ENCODE measurements around the gene PARD6G.

The PARD6G gene

GRCh38 chr18:80181642-80182461, 65.5 kb downstream of the PARD6G start:
- no peaks in the 10 kb centered on the region for H3K27me3 ChIP-seq (ENCODE audit: control insufficient read depth, insufficient read depth, low read length)
- H3K9ac ChIP-seq (ENCODE audit: low read depth, low read length), result no peak overlapping the region
- H3K9me3 ChIP-seq (ENCODE audit: control insufficient read depth, insufficient read depth, low read length), result no peaks in the 10 kb centered on the region
- no peaks in the 10 kb centered on the region for H3K4me1 ChIP-seq (ENCODE audit: control insufficient read depth, insufficient read depth, low read length)
- H3K36me3 ChIP-seq (ENCODE audit: control insufficient read depth, insufficient read depth, low read length), result no peaks in the 10 kb centered on the region
- H3K4me3 ChIP-seq (ENCODE audit: low read depth, low read length), result no peak overlapping the region

GRCh38 chr18:80180778-80181564, 66.3 kb downstream of the PARD6G start:
- no peaks in the 10 kb centered on the region for H3K27me3 ChIP-seq (ENCODE audit: control insufficient read depth, insufficient read depth, low read length)
- H3K4me1 ChIP-seq (ENCODE audit: control insufficient read depth, insufficient read depth, low read length), result no peaks in the 10 kb centered on the region
- no peaks in the 10 kb centered on the region for H3K36me3 ChIP-seq (ENCODE audit: control insufficient read depth, insufficient read depth, low read length)
- no peaks in the 10 kb centered on the region for H3K9me3 ChIP-seq (ENCODE audit: control insufficient read depth, insufficient read depth, low read length)
- no peak overlapping the region for H3K9ac ChIP-seq (ENCODE audit: low read depth, low read length)
- no peak overlapping the region for H3K4me3 ChIP-seq (ENCODE audit: low read depth, low read length)

GRCh38 chr18:80179857-80180558, 67.3 kb downstream of the PARD6G start:
- no peaks in the 10 kb centered on the region for H3K27me3 ChIP-seq (ENCODE audit: control insufficient read depth, insufficient read depth, low read length)
- no peaks in the 10 kb centered on the region for H3K9me3 ChIP-seq (ENCODE audit: control insufficient read depth, insufficient read depth, low read length)
- no peak overlapping the region for H3K9ac ChIP-seq (ENCODE audit: low read depth, low read length)
- H3K36me3 ChIP-seq (ENCODE audit: control insufficient read depth, insufficient read depth, low read length), result no peaks in the 10 kb centered on the region
- no peak overlapping the region for H3K4me3 ChIP-seq (ENCODE audit: low read depth, low read length)
- H3K4me1 ChIP-seq (ENCODE audit: control insufficient read depth, insufficient read depth, low read length), result no peaks in the 10 kb centered on the region

- Histone ChIP-seq H3K4me1 (ENCODE audit: control insufficient read depth, insufficient read depth, low read length) (no peaks in the 10 kb centered on the region), H3K27me3 (ENCODE audit: control insufficient read depth, insufficient read depth, low read length) (no peaks in the 10 kb centered on the region), H3K9ac (ENCODE audit: low read depth, low read length) (no peak overlapping the region), H3K36me3 (ENCODE audit: control insufficient read depth, insufficient read depth, low read length) (no peaks in the 10 kb centered on the region), H3K9me3 (ENCODE audit: control insufficient read depth, insufficient read depth, low read length) (no peaks in the 10 kb centered on the region), H3K4me3 (ENCODE audit: low read depth, low read length) (no peak overlapping the region)
Measured at GRCh38 chr18:80178935-80179818, 68.1 kb downstream of the PARD6G start.

GRCh38 chr18:80177128-80177527, 70.2 kb downstream of the PARD6G start:
- H3K4me1 ChIP-seq (ENCODE audit: control insufficient read depth, insufficient read depth, low read length), result no peaks in the 10 kb centered on the region
- no peaks in the 10 kb centered on the region for H3K9me3 ChIP-seq (ENCODE audit: control insufficient read depth, insufficient read depth, low read length)
- no peaks in the 10 kb centered on the region for H3K36me3 ChIP-seq (ENCODE audit: control insufficient read depth, insufficient read depth, low read length)
- no peak overlapping the region for H3K4me3 ChIP-seq (ENCODE audit: low read depth, low read length)
- no peaks in the 10 kb centered on the region for H3K27me3 ChIP-seq (ENCODE audit: control insufficient read depth, insufficient read depth, low read length)
- H3K9ac ChIP-seq (ENCODE audit: low read depth, low read length), result no peak overlapping the region

DNA sequence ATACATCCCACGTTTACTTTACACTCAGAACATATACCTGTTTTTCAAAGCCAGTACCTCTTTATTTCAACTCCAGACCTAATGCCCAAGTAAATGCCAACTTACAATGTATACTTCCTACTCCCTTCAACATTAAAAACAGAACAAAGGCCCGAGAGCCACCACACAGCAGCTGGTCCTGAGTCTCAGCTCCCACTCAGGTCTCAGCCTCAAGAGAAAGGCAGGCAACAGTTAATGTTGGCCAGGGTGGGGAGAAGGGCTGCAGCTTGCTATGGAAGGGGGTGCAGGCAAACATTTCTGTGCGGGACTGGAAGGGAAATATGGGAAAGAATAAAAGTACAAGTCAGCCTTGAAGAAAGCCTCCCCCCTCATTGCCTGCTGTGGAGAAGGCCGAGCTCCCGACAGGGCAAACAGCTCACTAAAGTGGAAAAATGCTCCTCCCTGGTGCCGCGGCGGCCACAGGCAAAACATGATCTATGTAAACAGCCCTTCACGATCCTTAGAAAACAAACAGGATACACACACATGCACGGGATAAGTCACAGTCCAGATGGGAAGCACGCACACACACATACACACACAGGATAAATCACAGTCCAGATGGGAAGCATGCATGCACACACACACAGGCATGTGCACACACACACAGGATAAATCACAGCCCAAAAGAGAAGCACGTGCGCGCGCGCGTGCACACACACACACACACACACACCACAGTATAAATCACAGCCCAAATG, 70.8 kb downstream of the PARD6G start:
- Histone ChIP-seq H3K27me3 (ENCODE audit: control insufficient read depth, insufficient read depth, low read length) (no peaks in the 10 kb centered on the region), H3K9me3 (ENCODE audit: control insufficient read depth, insufficient read depth, low read length) (no peaks in the 10 kb centered on the region), H3K4me3 (ENCODE audit: low read depth, low read length) (no peak overlapping the region), H3K36me3 (ENCODE audit: control insufficient read depth, insufficient read depth, low read length) (no peaks in the 10 kb centered on the region), H3K9ac (ENCODE audit: low read depth, low read length) (no peak overlapping the region), H3K4me1 (ENCODE audit: control insufficient read depth, insufficient read depth, low read length) (no peaks in the 10 kb centered on the region)

DNA sequence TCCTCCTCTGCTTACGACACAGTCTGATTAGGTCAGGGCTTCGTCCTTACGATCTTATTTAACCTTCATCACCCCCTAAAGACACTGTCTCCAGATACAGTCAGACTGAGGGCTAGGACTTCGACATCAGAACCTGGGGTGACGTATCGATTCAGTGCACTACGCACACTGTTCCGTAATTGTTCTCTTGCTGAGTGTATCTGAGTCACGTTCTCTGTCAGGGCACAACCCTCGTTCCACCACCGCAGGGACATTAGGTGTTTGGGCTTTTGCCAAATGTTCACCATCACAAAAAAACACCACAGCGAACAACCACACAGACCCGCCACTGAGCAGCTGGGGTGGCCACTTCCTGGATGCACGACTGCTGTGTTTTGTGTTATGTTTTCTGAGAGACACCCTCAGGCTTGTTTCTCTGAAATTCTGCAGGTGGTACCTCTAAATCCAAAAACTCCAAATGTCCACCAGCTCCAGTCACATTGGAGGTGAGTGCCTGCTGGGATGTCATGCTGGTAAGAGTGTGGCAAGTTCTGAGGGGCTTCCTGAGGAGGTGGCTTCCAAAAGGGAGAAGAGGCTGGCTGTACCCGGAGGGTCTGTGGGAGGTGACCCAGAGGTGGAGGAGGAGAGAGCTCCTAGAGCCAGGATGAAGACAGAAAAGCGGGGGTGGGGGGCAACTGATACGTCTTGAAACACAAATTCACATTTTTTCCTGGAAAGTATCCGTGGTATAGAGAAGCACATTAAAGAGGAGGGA, 71.7 kb downstream of the PARD6G start:
- H3K4me1 ChIP-seq (ENCODE audit: control insufficient read depth, insufficient read depth, low read length), result no peaks in the 10 kb centered on the region
- no peaks in the 10 kb centered on the region for H3K27me3 ChIP-seq (ENCODE audit: control insufficient read depth, insufficient read depth, low read length)
- H3K4me3 ChIP-seq (ENCODE audit: low read depth, low read length), result no peak overlapping the region
- H3K36me3 ChIP-seq (ENCODE audit: control insufficient read depth, insufficient read depth, low read length), result no peaks in the 10 kb centered on the region
- no peaks in the 10 kb centered on the region for H3K9me3 ChIP-seq (ENCODE audit: control insufficient read depth, insufficient read depth, low read length)
- no peak overlapping the region for H3K9ac ChIP-seq (ENCODE audit: low read depth, low read length)

DNA sequence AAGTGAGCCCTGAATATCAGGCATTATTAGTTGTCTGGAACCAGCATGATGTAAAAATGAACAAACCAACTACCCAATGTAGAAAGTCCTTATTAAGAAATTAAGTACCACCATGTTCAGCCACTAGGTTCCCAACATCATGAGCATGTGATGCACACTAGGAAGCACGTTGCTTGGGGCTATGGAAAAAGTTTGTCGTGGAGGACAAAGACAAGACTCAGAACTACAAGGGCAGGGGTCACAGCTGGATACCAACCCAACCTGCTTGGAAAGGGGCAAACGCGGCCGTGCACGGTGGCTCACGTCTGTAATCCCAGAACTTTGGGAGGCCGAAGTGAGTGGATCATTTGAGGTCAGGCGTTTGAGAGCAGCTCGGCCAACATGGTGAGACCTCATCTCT, 74.3 kb downstream of the PARD6G start:
- no peaks in the 10 kb centered on the region for H3K9me3 ChIP-seq (ENCODE audit: control insufficient read depth, insufficient read depth, low read length)
- H3K27me3 ChIP-seq (ENCODE audit: control insufficient read depth, insufficient read depth, low read length), result no peaks in the 10 kb centered on the region
- H3K4me1 ChIP-seq (ENCODE audit: control insufficient read depth, insufficient read depth, low read length), result no peaks in the 10 kb centered on the region
- H3K4me3 ChIP-seq (ENCODE audit: low read depth, low read length), result no peak overlapping the region
- H3K36me3 ChIP-seq (ENCODE audit: control insufficient read depth, insufficient read depth, low read length), result no peaks in the 10 kb centered on the region
- H3K9ac ChIP-seq (ENCODE audit: low read depth, low read length), result no peak overlapping the region

GRCh38 chr18:80172056-80172455, 75.3 kb downstream of the PARD6G start:
- H3K4me3 ChIP-seq (ENCODE audit: low read depth, low read length), result no peak overlapping the region
- H3K36me3 ChIP-seq (ENCODE audit: control insufficient read depth, insufficient read depth, low read length), result no peaks in the 10 kb centered on the region
- no peak overlapping the region for H3K9ac ChIP-seq (ENCODE audit: low read depth, low read length)
- H3K27me3 ChIP-seq (ENCODE audit: control insufficient read depth, insufficient read depth, low read length), result no peaks in the 10 kb centered on the region
- H3K4me1 ChIP-seq (ENCODE audit: control insufficient read depth, insufficient read depth, low read length), result no peaks in the 10 kb centered on the region
- no peaks in the 10 kb centered on the region for H3K9me3 ChIP-seq (ENCODE audit: control insufficient read depth, insufficient read depth, low read length)

- Histone ChIP-seq H3K9me3 (ENCODE audit: control insufficient read depth, insufficient read depth, low read length) (no peaks in the 10 kb centered on the region), H3K27me3 (ENCODE audit: control insufficient read depth, insufficient read depth, low read length) (no peaks in the 10 kb centered on the region), H3K36me3 (ENCODE audit: control insufficient read depth, insufficient read depth, low read length) (no peaks in the 10 kb centered on the region), H3K9ac (ENCODE audit: low read depth, low read length) (no peak overlapping the region), H3K4me3 (ENCODE audit: low read depth, low read length) (no peak overlapping the region), H3K4me1 (ENCODE audit: control insufficient read depth, insufficient read depth, low read length) (no peaks in the 10 kb centered on the region)
Measured at GRCh38 chr18:80171054-80171872, 76.1 kb downstream of the PARD6G start.
